GM18499 (cell line): ENCODE measurements around the gene TMEM203.
"Not testable (repeated sequence)": the region's sequence is repeated elsewhere in the genome, so short reads cannot be mapped to it uniquely, and the experiment has no call there.

Experiments
- ATAC-seq: cut with Tn5 transposase; IDR thresholded peaks from one replicate; pipeline ENCODE4 v1.9.1; 2021; ENCODE audit warnings: moderate number of reproducible peaks; ENCODE audit not compliant: insufficient read depth, unreplicated experiment

TMEM203 gene, protein sequence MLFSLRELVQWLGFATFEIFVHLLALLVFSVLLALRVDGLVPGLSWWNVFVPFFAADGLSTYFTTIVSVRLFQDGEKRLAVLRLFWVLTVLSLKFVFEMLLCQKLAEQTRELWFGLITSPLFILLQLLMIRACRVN

GRCh38 chr9:137205126-137206069, at the start of gene TMEM203, which contains the start of gene NDOR1:
Gene TMEM203 (minus strand): TSS chr9:137205648. CDS start chr9:137205414, 234 bp downstream.
Gene NDOR1 (plus strand): TSS chr9:137205700. CDS start chr9:137205778, 78 bp downstream.
- ATAC-seq = no peak

DNA sequence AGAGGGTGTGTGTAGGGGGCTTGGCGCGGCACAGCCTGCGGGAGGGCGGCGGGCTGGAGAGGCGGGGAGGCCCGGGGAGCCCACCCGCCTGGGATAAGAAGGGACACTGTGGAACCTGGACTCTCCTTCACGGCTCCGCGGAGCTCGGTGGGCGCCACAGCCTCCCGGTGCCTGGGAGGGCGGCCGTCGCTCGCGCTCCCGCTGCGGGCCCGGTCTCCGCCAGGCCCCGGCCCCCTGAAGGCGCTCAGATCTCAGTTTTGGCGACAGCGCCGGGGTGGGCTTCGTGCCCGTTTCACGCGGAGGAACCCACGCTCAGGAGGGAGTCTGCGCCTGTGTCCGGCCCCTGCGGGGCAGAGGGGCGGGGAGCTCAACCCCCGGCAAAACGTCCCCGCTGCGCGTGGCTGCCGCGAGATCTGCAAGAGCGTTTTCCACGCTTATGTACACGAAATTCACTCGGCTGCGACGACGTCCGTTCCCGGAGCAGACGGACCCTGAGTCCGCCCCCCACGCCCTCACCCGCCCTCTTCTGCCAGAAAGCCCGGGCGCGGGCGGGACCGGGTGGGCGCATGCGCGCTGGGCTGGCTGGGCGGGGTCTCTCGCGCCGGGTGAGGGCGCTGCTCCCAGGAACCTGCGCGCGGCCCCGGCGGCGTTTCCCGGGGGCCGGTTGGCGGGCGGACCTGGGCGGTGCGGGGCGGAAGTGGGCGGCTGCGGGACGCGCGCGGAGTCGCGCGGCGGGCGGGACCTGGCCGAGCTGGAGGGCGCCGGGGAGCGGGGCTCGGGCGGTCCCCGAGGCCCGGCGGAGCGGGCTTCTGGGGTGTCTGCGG, 49.4 kb upstream of the TMEM203 start, which contains the start of gene NELFB:
Gene NELFB (plus strand): TSS at position 704 of the 824 bp plus-strand sequence.
- ATAC-seq = no peak

DNA sequence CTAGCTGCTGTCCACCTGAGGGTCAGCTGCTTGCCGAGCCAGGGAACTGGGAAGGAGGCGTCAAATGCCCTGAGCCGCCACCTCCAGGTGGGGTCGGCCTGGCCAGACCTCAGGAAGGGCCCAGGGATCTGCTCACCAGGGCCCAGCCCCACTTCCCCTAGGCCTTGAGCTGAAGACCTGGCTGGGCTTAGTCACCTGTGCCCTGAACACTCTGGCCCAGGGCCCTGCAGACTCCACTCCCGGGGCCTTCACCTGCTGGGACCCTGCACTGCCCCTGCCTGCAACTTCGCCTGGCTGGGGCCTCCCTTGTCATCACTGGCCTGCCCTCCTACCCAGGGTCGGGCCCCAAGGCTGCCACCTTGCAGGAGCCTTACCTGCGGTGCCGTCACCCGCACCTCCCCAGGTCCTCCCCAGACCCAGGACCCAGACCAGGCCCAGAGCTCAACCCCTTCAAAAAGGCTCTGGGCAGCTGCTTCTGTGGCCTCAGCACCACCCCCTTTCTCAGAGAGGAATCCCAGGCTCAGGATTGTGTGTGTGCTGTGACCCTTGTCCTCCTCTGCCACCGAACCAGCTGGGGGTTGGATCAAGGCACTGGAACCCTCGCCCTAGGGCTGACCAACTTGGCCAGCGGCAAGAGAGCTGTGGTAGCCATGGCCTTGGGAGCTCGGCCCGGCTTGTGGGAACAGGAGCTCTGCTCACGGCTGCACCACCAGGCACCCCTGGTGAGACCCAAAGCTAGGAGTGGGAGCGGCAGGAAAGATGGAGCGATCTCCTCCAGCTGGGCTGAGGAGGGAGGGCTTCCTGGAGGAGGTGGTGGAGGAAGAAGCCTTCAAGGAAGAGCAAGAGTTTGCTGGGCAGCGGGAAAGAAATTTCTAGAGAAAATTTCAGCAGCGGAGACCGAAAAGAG, 48.5 kb upstream of the TMEM203 start:
- ATAC-seq = no peak

DNA sequence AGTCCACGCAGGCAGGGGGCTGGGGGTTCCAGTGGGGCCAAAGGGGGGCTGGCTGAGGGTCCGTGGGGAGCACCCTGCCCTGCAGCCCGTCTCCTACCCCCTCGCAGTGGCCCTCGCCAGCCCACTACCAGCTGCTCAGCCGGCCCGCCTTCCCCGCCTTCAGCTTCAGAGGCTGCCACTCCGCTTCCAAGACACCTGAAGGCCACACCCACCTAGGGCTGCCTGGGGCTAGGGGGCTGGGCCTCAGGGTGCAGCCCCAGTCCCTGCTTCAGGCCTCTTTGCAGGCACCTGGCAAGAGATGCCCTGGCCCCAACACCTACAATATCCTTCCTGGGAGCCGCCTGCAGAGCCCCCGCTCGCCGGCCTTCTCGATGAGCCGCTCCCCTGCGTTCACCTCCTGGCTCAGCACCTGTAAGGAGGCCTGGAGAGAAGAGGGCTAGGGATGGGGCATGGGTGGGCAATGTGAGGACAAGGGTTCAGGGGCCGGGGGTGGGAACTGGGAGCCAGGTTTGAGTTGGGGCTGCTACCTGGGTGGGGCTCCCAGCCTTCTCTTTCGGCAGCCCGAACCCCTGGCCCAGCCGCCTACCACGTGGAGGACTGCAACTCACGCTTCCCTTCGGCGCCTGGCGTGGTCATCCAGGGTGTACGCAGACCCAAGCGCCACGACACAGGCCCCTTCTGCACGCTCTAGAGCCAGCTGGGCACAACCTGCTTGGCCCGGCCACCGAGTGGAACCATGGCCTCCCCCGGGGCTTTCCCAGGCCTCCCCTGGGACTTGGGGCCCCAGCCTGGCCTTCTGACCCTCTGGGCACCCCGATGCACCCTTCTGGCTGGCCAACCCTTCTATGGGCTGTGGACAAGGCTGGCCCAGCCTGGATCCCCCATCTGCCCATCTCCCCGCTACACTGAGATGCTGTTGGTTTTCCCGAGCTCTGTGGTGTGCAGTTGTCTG, 47.4 kb upstream of the TMEM203 start:
- no peak for ATAC-seq

GRCh38 chr9:137251490-137252268, 46.2 kb upstream of the TMEM203 start:
- no peak for ATAC-seq

GRCh38 chr9:137251194-137251461, 45.7 kb upstream of the TMEM203 start, which contains the start of gene STPG3:
Gene STPG3 (plus strand): TSS chr9:137251286. CDS start chr9:137251287, 1 bp downstream.
- ATAC-seq = no peak

- no peak for ATAC-seq
These were observed 45.1 kb upstream of the TMEM203 start for GRCh38 chr9:137250329-137251193.

DNA sequence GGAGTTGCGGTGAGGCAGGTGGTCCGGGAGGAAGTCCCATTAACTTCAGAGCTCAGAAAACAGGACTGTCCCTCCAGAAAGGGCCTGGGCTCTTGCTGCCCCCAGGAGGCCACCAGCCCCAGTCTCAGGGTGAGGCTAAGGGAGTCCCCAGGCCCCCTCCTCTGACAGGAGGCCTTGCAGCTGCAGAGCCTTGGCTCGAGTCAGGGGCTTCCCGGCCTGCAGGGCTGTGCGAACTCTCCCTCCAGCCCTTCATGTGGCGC, 42.4 kb upstream of the TMEM203 start:
- ATAC-seq = no peak

DNA sequence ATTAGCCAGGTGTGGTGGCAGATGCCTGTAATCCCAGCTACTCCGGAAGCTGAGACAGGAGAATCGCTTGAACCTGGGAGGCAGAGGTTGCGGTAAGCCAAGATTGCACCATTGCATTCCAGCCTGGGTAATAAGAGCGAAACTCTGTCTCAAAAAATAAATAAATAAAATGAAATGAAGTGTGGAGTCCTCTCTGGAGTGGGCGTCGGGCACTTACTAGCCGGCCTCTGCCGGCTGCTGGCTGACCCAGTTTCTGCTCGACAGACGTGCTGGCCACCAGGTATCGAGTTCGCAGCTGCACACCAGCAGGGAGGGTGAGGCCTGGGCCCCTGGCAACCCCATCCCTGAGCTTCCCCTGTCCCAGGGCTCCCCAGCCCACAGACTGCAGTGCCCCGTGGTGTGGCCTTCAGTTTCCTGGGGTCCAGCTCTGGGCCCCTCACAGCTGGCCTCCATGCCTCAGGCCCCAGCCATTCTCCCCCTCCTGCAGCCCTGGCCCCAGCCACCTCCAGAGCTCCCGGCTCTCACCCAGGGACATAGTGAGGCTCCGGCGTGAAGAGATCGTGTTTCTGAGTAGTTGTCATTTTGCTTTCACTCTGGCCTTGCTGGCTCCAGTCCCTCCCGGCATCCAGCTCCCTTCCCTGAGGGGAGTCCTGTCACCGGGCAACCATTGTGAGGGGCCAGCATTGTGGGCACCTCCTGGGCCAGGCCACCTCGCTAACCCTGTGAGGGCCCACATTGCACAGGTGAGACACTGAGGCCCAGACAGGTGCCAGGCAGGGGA, 41.9 kb upstream of the TMEM203 start:
- no peak for ATAC-seq

DNA sequence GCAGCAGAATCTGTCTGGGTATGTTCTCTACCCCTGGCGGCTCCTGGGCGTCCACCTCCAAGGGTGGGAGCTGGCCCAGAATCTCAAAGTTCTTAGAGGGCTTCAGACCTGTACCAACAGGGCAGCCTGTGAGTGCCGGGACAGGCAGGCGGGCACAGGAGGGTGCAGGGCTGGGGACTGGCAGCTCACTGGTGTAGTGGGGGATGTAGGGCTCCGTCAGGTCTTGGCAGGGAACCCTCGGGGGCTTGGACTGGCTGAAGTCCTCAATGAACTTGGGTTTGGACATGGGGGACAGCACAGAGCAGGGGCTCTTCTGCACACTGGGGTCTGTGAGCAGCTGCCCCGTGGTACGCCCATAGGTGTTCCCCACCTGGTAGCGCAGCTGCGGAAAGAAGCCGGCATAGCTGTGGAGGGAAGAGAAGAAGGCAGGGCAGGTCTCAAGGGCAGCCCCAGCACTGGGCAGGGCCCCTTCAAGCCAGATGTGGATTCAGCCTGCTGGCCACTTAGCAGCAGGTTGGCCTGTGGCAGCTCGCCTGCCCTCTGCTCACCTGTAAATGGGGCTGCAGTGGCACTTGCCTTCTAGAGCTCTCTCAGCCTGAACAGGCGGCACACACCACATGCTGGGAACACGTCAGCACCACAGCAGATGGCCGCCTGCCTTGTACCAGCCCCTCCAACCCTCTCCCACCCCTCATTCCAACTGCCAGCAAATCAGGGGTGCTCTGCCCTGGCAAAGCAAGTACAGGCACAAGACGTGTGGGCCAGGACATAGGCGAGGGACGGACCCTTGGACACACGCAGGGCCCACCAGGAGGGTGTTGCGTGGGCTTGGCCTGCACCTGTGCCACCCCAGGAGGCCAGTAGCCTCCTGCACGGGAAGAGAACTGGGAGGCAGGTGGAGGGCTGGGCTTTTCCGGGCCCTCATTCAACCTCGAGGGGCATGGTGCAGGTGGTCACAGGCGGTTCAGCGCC, 40.3 kb upstream of the TMEM203 start:
- no peak for ATAC-seq

DNA sequence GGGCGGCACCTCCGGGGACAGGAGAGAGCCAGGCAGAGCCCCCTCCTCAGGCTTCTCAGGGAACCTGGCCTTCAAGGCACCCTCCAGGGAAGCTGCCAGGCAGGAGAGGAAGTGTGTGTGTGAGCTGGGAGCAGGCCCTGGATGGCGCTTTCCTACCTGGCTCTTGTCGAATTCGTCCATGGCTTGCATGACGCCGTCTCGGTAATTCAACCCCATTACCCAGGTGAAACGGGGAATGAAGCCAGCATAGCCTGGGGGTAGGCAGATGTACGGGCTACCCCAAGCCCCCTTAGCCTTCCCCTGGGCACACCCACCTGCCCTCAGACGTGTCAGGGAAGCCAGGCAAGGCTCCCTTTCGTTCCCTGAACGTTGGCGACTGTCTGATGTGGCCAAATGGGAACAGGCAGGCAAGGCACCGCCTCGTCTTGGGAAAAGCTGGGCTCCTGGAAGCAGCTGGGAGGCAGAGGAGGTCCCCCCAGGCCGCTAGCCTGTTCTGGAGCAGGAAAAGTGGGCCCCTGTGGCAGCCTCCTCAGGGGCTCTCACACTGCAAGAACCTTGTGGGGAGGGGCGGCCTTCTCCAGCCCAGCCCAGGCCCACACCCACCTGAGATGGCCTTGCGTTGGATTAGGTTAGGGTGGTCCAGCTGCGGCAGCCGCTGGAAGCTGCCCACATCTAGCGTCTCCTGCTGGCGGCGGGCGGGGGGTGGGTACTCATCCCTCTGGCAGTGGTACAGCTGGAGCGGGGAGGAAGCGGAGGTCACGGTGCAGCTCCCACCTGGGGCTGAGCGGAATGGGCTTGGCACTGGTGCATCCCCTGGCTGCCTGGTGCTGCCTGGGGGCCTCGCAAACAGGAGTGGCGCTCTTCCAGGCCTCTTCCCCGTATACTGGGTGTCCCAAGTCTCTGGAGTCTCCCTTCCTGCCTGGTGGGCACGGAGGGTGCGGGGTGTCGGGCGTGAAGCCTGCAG, 39.3 kb upstream of the TMEM203 start:
- ATAC-seq = no peak

- no peak for ATAC-seq
These were observed 38.4 kb upstream of the TMEM203 start for GRCh38 chr9:137243626-137244485.

DNA sequence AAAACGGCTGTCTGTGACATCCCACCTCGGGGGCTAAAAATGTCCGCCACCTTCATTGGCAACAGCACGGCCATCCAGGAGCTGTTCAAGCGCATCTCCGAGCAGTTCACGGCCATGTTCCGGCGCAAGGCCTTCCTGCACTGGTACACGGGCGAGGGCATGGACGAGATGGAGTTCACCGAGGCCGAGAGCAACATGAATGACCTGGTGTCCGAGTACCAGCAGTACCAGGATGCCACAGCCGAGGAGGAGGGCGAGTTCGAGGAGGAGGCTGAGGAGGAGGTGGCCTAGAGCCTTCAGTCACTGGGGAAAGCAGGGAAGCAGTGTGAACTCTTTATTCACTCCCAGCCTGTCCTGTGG, 37.8 kb upstream of the TMEM203 start:
- not testable (repeated sequence) for ATAC-seq
